IPS-18a (cell line): ENCODE results near the gene ST6GALNAC1.
"Not testable (repeated sequence)": the region's sequence is repeated elsewhere in the genome, so short reads cannot be mapped to it uniquely, and the experiment has no call there.

ENCODE experiments used
- H3K27ac ChIP-seq: one replicate; pipeline ENCODE4 v1.5.1; 2013; ENCODE audit warnings: low read length
- H3K27me3 ChIP-seq: one replicate; pipeline ENCODE4 v1.6.1; 2013; ENCODE audit warnings: mild to moderate bottlenecking, low read length; ENCODE audit not compliant: control insufficient read depth, insufficient read depth
- H3K36me3 ChIP-seq: one replicate; pipeline ENCODE4 v1.6.1; 2013; ENCODE audit warnings: low read depth, low read length; ENCODE audit not compliant: control insufficient read depth
- H3K4me1 ChIP-seq: one replicate; pipeline ENCODE4 v1.6.1; 2013; ENCODE audit warnings: low read depth, low read length; ENCODE audit not compliant: control insufficient read depth
- H3K4me3 ChIP-seq: one replicate; pipeline ENCODE4 v1.5.1; 2013; ENCODE audit warnings: low read length
- H3K9ac ChIP-seq: one replicate; pipeline ENCODE4 v1.6.1; 2013; ENCODE audit warnings: mild to moderate bottlenecking, low read length, moderate library complexity
- H3K9me3 ChIP-seq: one replicate; pipeline ENCODE4 v1.6.1; 2013; ENCODE audit warnings: low read depth, low read length; ENCODE audit not compliant: control insufficient read depth

ST6GALNAC1 gene

DNA sequence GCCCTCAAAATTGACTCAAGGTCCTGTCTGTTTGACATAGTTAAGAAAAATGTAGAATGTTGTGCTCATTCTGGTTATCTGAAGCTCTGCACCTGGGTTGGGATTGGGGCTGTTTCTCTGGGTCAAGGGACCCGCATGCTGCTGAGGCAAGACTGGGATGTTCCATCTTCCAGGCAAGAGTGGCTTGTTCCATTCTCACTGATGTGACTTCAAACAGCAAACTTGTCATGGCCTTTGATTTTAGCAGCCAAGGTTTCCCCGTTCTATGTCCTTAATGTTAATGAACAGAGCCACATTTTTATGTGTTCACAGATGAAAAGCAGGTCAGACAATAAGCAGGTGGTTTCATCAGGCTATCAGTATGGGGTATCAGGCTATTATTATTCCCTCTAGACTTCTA lies 25.7 kb downstream of the ST6GALNAC1 start:
- H3K9me3 ChIP-seq, result peaks cover 4% of the 10 kb centered on the region
- no peaks in the 10 kb centered on the region for H3K36me3 ChIP-seq
- H3K27me3 ChIP-seq, result no peaks in the 10 kb centered on the region
- no peak overlapping the region for H3K27ac ChIP-seq
- no peak overlapping the region for H3K4me3 ChIP-seq
- H3K4me1 ChIP-seq, result peaks cover 2% of the 10 kb centered on the region
- H3K9ac ChIP-seq, result no peak overlapping the region

DNA sequence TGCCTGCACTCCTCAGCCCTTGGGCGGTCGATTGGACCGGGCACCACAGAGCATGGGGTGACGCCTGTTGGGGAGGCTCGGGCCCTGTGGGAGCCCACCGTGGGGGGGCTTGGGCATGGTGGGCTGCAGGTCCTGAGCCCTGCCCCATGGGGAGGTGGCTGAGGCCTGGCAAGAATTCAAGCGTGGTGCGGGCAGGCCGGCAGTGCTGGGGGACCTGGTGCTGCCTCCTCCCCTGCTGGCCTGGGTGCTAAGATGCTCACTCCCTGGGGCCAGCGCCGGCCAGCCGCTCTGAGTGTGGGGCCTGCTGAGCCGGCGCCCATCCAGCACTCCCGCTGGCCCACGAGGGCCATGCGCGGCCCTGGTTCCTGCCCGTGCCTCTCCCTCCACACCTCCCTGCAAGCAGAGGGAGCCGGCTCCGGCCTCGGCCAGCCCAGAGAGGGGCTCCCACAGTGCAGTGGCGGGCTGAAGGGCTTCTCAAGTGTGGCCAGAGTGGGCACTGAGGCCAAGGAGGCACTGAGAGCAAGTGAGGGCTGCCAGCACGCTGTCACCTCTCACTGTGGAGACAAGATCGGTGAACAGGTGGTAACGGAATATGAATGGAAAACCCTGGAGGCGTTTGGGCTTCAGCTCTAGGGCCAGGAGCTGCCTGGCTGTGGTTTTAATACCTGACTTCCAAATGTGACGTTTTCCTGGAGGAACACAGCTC lies 28.5 kb downstream of the ST6GALNAC1 start:
- no peaks in the 10 kb centered on the region for H3K27me3 ChIP-seq
- H3K9me3 ChIP-seq, result peaks cover 4% of the 10 kb centered on the region
- H3K9ac ChIP-seq, result no peak overlapping the region
- no peak overlapping the region for H3K27ac ChIP-seq
- H3K4me1 ChIP-seq, result peaks cover 18% of the 10 kb centered on the region
- H3K36me3 ChIP-seq, result no peaks in the 10 kb centered on the region
- no peak overlapping the region for H3K4me3 ChIP-seq

DNA sequence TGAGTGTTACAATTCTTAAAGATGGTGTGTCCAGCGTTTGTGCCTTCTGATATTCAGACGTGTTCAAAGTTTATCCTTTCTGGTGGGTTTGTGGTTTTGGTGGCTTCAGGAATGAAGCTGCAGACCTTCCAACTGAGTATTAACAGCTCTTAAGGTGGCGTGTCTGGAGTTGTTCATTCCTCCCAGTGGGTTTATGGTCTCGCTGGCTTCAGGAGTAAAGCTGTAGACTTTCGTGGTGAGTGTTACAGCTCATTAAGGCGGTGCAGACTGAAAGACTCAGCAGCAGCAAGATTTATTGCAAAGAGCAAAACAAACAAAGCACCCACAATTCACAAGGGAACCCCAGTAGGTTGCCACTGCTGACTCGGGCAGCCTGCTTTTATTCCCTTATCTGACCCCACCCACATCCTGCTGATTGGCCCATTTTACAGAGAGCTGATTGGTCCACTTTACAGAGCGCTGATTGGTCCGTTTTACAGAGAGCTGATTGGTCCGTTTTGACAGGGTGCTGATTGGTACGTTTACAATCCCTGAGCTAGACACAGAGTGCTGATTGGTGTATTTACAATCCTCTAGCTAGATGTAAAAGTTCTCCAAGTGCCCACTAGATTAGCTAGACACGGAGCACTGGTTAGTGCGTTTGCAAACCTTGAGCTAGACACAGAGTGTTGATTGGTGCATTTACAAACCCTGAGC lies 29.3 kb downstream of the ST6GALNAC1 start:
- not testable (repeated sequence) for H3K9ac ChIP-seq, H3K4me3 ChIP-seq, H3K27ac ChIP-seq, H3K9me3 ChIP-seq, H3K27me3 ChIP-seq, H3K36me3 ChIP-seq
- H3K4me1 ChIP-seq, result peaks cover 18% of the 10 kb centered on the region

DNA sequence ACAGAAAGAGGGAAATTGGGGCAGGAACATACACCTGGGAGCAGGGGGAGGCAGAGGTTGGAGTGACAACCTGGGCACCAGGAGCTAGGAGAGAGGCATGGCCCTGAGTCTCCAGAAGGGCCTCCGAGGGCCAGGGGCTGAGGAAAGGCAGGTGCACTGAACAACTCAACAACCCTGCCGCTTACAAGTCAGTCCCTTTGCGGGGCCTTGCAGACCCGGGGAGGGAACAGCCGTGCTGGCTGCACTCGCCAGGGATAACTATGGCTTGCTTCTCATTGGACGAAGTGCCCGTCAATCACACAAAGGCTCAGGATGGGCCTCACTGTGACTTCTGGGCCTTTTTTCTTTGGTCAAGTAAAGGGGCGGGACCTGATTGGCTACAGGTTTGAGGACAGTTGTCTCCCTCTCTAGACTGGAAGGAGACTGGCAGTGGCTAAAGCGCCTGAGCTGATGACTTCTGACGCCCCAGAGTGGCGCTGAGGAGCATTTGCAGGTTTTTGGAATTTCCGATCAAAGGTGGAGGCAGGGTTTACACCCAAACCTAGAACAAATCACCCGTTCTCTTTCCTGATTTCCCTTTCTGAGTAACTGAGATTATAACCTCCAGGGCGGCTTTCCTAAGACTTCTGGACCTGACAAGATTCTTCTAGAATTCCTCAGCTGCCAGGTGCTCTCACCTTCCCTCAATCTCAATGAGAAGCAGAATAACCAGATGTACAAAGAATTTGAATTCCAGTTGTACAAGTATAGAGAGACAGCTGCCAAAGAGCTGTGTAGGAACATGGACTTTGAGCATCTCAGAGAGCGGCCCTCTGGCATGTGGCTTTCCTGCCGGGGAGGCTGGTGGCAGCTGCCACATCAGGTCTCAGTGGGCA lies 30.3 kb downstream of the ST6GALNAC1 start:
- Histone ChIP-seq H3K36me3 (no peaks in the 10 kb centered on the region), H3K4me1 (peaks cover 18% of the 10 kb centered on the region), H3K9me3 (peaks cover 4% of the 10 kb centered on the region), H3K27ac (peak overlapping the region; percentile 99), H3K4me3 (no peak overlapping the region), H3K9ac (peak overlapping the region; percentile 87), H3K27me3 (no peaks in the 10 kb centered on the region)

DNA sequence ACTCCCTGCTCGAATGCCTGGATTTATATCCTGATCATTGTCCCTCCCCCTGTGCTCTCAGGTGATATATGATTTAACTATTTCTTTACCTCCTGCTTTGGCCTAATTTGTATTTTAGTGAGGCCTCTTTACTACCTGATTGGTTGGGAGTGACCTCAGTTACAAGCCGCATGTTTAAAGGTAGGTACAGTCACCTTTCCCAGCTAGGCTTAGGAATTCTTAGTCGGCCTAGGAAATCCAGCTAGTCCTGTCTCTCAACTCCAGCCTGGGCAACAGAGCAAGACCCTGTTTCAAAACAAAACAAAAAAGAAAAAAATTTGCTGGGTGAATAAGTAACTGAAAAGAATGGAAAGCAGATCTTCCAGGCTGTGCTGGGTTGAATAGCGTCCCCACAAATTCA lies 31.1 kb downstream of the ST6GALNAC1 start:
- Histone ChIP-seq H3K9ac (peak overlapping the region; percentile 87), H3K36me3 (no peaks in the 10 kb centered on the region), H3K4me1 (peaks cover 18% of the 10 kb centered on the region), H3K9me3 (peaks cover 4% of the 10 kb centered on the region), H3K4me3 (no peak overlapping the region), H3K27ac (peak overlapping the region; percentile 99), H3K27me3 (no peaks in the 10 kb centered on the region)

DNA sequence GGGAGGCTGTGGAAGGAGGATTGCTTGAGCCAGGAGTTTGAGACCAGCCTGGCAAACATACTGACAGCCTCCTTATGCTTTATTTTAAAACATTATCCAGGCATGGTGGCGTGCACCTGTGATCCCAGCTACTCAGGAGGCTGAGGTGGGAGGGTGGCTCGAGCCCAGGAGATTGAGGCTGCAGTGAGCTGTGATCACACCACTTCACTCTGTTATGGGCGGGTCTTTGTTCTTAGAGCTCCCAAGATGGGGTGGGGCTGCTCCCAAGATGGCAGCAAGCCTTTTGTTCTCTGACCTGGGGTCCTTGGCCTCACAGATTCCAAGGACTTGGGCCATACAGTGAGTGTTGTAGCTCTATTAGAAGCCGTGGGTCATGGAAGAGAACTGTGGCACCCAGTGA lies 31.8 kb downstream of the ST6GALNAC1 start:
- peaks cover 18% of the 10 kb centered on the region for H3K4me1 ChIP-seq
- H3K36me3 ChIP-seq, result no peaks in the 10 kb centered on the region
- H3K4me3 ChIP-seq, result peak overlapping the region; percentile 75
- peak overlapping the region; percentile 87 for H3K9ac ChIP-seq
- no peaks in the 10 kb centered on the region for H3K27me3 ChIP-seq
- H3K27ac ChIP-seq, result peak overlapping the region; percentile 99
- peaks cover 4% of the 10 kb centered on the region for H3K9me3 ChIP-seq

DNA sequence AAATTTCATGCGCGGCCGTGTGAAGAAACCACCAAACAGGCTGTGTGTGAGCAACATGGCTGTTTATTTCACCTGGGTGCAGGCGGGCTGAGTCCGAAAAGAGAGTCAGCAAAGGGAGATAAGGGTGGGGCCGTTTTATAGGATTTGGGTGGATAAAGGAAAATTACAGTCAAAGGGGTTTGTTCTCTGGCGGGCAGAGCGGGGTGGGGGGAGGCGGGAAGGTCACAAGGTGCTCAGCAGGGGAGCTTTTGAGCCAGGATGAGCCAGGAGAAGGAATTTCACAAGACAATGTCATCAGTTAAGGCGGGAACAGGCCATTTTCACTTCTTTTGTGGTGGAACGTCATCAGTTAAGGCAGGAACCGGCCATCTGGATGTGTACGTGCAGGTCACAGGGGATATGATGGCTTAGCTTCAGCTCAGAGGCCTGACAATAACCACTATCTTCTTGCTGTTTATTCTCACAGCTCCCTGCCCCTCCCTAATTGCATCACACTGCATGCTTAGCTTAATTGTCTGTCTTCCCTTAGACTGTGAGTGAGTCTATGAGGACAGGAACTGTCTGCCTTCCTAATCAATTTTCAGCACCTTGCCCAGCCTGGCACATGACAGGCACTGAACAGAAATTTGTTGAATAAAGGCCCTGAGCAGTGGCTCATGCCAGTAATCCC lies 32.3 kb downstream of the ST6GALNAC1 start:
- peak overlapping the region; percentile 87 for H3K9ac ChIP-seq
- peak overlapping the region; percentile 99 for H3K27ac ChIP-seq

DNA sequence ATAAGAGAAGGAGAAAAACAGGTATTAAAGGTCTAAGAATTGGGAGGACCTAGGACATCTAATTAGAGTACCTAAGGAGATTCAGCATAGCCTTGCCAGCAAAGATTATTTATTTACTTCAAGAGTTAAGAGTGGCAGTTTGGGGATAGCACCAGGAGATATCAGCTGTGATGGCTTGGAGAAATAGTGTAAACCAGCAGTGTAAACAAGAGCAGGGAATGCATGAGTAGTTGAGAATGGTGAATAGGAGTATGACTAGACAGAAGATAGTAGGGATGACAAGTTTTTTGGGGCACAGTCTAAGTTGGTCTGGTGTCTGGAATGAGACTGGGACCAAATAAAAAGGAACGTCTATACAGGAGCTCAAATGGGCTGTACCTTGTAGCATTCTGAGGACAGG lies 36.9 kb downstream of the ST6GALNAC1 start:
- H3K9me3 ChIP-seq, H3K4me3 ChIP-seq, H3K36me3 ChIP-seq, H3K4me1 ChIP-seq, H3K27ac ChIP-seq, H3K9ac ChIP-seq, H3K27me3 ChIP-seq: not testable (repeated sequence)

More for the DNA sequence above, 32.3 kb downstream of the ST6GALNAC1 start:
- not testable (repeated sequence) for H3K36me3 ChIP-seq, H3K27me3 ChIP-seq, H3K9me3 ChIP-seq
- H3K4me1 ChIP-seq, result peaks cover 18% of the 10 kb centered on the region
- H3K4me3 ChIP-seq, result peak overlapping the region; percentile 75

DNA sequence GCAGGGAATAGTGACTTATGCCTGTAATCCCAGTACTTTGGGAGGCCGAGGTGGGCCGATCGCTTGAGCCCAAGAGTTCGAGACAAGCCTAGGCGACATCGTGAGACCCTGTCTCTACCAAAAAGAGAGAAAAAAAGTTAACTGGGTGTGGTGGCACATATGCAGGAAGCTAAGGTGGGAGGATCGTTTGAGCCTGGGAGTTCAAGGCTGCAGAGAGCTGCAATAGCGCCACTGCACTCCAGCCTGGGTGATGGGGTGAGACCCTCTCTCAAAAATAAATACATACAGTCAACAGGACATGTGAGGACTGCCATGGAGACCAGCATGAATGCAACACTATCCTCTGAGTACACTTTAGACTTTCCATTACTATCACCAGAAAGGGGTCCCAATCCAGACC lies 42.5 kb downstream of the ST6GALNAC1 start:
- Histone ChIP-seq H3K9ac (no peak overlapping the region), H3K4me1 (peaks cover 9% of the 10 kb centered on the region), H3K27me3 (no peaks in the 10 kb centered on the region), H3K36me3 (peaks cover 8% of the 10 kb centered on the region), H3K27ac (no peak overlapping the region), H3K4me3 (no peak overlapping the region), H3K9me3 (no peaks in the 10 kb centered on the region)

DNA sequence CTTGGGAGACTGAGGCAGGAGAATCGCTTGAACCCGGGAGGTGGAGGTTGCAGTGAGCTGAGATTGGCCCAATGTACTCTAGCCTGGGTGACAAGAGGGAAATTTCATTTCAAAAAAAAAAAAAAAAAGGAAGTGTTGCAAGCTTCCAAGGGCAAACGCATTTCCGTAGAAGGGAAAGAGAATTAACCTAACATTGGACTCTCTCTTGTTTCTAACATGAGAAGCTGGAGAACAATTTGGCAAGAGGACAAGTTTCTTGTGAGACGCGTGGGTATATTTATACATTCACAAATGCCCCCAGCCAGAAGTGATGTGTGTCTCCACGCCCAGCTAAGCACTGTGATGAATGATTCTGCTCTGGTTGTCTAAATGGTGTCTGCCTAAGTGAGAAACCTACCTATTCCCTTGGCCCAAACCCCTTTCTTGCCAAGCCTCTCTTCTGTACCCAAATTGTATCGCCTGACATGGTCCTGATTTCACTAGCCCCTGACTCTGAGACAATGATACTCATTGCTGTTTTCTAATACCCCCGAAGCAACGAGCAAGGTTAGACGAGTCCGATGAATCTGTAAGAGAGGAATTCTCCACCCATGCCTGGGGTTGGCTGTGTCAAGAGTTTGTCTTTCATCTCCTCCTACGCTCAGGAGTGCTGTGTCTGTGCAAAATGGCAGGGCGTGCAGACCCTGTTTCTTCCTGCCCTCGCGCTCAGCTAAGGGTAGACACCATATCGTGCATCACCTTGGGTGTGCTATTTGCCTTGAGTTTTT lies 43.7 kb downstream of the ST6GALNAC1 start:
- H3K9ac ChIP-seq, result no peak overlapping the region
- H3K36me3 ChIP-seq, result no peaks in the 10 kb centered on the region
- no peaks in the 10 kb centered on the region for H3K27me3 ChIP-seq
- no peak overlapping the region for H3K27ac ChIP-seq
- H3K9me3 ChIP-seq, result no peaks in the 10 kb centered on the region
- H3K4me3 ChIP-seq, result no peak overlapping the region
- H3K4me1 ChIP-seq, result peaks cover 9% of the 10 kb centered on the region
